Inflammatory macrophage (primary cell): ENCODE results near the gene PLA2G4D.
"Not testable (repeated sequence)": the region's sequence is repeated elsewhere in the genome, so short reads cannot be mapped to it uniquely, and the experiment has no call there.

Experiments
- DNase-seq, 2 donors: peaks; one replicate each; pipeline ENCODE4 v3.0.0-alpha.2; 2020 to 2022

PLA2G4D gene

GRCh38 chr15:42121682-42122081 is 27.3 kb upstream of the PLA2G4D start:
- DNase-seq = no peak

GRCh38 chr15:42121021-42121420 is 26.7 kb upstream of the PLA2G4D start:
- DNase-seq = peak; percentile 37 to 51

GRCh38 chr15:42120285-42120684 is 25.9 kb upstream of the PLA2G4D start:
- DNase-seq = peak in 1 of 2 donors; percentile 11

GRCh38 chr15:42119446-42119760 is 25.0 kb upstream of the PLA2G4D start:
- DNase-seq = no peak

- DNase-seq = peak in 1 of 2 donors; percentile 16
Measured at GRCh38 chr15:42118650-42119445, 24.5 kb upstream of the PLA2G4D start.

- peak; percentile 60 to 75 for DNase-seq
Measured at GRCh38 chr15:42111924-42112323, 17.6 kb upstream of the PLA2G4D start.

GRCh38 chr15:42110367-42110766 is 16.0 kb upstream of the PLA2G4D start:
- no peak for DNase-seq

GRCh38 chr15:42108806-42109205 is 14.4 kb upstream of the PLA2G4D start:
- peak; percentile 53 to 67 for DNase-seq

GRCh38 chr15:42108189-42108588 is 13.8 kb upstream of the PLA2G4D start:
- DNase-seq = no peak

GRCh38 chr15:42107473-42107872 is 13.1 kb upstream of the PLA2G4D start:
- no peak for DNase-seq

GRCh38 chr15:42106288-42106687 is 11.9 kb upstream of the PLA2G4D start:
- DNase-seq = peak; percentile 57 to 58

- DNase-seq = no peak
Measured at GRCh38 chr15:42104095-42104891, 9.9 kb upstream of the PLA2G4D start.

GRCh38 chr15:42102646-42103235 is 8.4 kb upstream of the PLA2G4D start:
- DNase-seq = peak; percentile 15 to 44

GRCh38 chr15:42101861-42102260 is 7.5 kb upstream of the PLA2G4D start:
- DNase-seq = no peak

GRCh38 chr15:42100021-42100800 is 5.8 kb upstream of the PLA2G4D start:
- DNase-seq = peak; percentile 59 to 63

GRCh38 chr15:42097018-42097417 is 2.7 kb upstream of the PLA2G4D start:
- no peak for DNase-seq

- DNase-seq = no peak
Measured at GRCh38 chr15:42093966-42094365, 396 bp downstream of the PLA2G4D start.

GRCh38 chr15:42092398-42093318 is 1.7 kb downstream of the PLA2G4D start:
- DNase-seq = no peak

- DNase-seq = not testable (repeated sequence)
Measured at GRCh38 chr15:42091753-42092397, 2.5 kb downstream of the PLA2G4D start.

GRCh38 chr15:42090781-42091180 is 3.6 kb downstream of the PLA2G4D start:
- DNase-seq = no peak

GRCh38 chr15:42090370-42090769 is 4.0 kb downstream of the PLA2G4D start:
- no peak for DNase-seq
